D721Med (cell line): ENCODE measurements around the gene DESI2.

Experiments
- DNase-seq: peaks from one replicate; pipeline ENCODE4 v3.0.0; 2011; ENCODE audit warnings: low spot score; ENCODE audit not compliant: insufficient read length
- FAIRE-seq: peaks from 2 replicates; lab custom pipeline; 2011; peaks lifted over from hg19 to GRCh38; lab: Jason Lieb, UNC
- CTCF ChIP-seq: IDR thresholded peaks from 2 replicates; pipeline ENCODE4 v1.5.1; 2012; ENCODE audit warnings: mild to moderate bottlenecking, control low read depth; ENCODE audit not compliant: insufficient read depth; ENCODE audit errors: missing control alignments

Gene DESI2

DNA sequence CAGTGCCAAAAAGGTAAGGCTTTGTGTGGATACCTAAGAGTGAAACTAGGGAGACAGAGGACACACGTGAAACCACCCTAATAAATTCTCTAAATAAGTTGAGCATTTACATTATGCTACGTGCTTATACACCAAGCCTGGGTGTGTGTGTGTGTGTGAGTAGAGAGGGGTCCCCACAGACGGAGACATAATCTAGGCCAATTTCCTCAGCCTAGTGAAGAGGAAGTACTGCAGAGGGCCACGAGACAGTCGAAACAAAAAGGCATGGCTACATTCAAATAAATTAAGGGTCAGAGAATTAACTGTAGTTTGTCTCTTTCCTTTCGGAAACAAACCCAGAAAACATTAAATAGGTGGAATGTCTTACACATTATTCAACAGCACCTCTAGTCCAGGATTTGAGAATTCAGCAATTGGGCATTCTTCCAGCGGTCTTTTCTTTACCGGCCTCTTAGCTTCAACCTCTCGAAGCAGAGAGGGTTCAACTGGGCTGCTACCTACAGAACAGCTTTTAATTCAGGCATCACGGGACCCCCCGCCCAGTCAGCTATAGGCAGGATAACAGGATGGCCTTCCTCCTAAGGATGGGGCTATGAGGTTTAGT, 75.0 kb downstream of the DESI2 start:
- DNase-seq = no peak
- no peak for TF ChIP-seq CTCF
- no peak for FAIRE-seq

- TF ChIP-seq CTCF = no peak
- DNase-seq (no peak), FAIRE-seq (no peak)
These were observed 77.4 kb downstream of the DESI2 start for GRCh38 chr1:244730153-244730933.

GRCh38 chr1:244730934-244731434, 78.1 kb downstream of the DESI2 start:
- FAIRE-seq (no peak), DNase-seq (no peak)
- TF ChIP-seq CTCF = no peak

DNA sequence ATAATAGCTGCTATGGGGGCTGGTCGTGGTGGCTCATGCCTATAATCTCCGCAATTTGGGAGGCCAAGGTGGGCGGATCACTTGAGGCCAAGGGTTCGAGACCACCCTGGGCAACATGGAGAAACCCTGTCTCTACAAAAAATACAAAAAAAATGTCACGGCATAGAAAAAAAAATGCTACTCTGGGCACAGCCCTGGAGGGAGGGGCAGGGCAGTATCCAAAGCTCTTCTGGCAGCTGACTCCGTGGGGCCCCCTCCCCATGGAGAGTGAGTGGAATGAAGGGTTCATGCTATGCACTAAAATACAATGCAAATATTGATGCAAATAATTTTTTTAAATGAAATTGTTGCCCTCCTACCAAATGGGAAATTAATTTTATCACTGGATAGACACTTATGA, 78.7 kb downstream of the DESI2 start:
- FAIRE-seq (no peak), DNase-seq (no peak)
- TF ChIP-seq CTCF = no peak

DNA sequence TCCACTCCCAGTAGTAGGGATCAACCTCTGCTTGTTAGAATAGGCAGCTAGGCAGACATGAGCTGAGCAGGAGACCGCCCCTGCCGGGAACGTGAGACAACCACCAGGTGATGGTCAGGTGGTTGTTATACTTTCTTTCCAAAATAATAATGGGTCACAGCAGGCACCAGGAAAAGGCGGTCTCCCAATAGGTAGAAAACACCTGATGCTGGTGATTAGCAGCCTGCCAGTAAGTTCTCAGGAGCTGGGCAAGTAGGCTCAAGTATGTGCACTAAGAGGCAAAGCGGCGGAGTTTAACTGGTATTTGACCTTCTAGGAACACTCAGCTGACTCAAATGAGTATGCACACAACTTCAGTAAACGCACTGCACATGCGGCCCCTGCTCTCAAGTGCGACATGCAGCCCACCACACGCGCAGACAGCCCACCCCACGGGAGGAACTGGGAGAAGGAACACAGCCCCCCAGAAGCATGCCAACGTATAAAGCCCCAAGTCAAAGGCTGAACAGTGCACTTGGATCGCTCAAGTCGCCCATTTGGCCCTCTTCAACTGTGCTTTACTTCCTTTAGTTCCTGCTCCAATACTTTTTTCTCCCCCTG, 80.0 kb downstream of the DESI2 start:
- FAIRE-seq (no peak), DNase-seq (no peak)

DNA sequence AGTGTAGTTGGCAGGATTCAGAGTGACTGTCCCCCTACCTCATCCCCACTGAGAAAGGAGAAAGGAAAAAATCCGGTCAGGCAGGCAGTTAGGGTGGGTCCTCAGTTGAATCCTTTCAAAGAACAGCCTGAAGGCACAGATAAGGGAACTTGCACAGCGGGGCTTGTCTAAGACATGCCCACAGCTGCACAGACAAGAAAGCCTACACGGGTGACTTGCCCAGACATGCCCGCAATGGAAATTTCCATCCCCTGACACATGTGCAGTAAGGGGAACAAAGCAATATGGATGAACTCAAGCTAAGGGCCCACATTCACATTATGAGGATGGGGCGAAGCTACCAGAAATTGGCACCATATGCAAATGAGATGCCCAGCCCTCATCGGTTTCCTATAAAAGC, 82.5 kb downstream of the DESI2 start:
- no peak for FAIRE-seq
- DNase-seq = no peak

More for the DNA sequence above, 80.0 kb downstream of the DESI2 start:
- TF ChIP-seq CTCF = no peak

More for the DNA sequence above, 82.5 kb downstream of the DESI2 start:
- no peak for TF ChIP-seq CTCF
